Astrocyte of the spinal cord (primary cell): ENCODE measurements around the gene KAZN.

Experiments
- DNase-seq: peaks from one replicate; pipeline ENCODE4 v3.0.0; 2011; ENCODE audit warnings: low read depth, low spot score
- H3K4me3 ChIP-seq: 2 replicates; pipeline ENCODE4 v1.5.1; 2011; ENCODE audit warnings: low read depth, mild to moderate bottlenecking, low read length, moderate library complexity
- in situ Hi-C: cut with HindIII; loops from 2 replicates; pipeline ENCODE4 v1.10.0; 2017; ENCODE audit warnings: low sequenced_read_pairs
- TF ChIP-seq, protein P1 (sequence below): IDR thresholded peaks from 2 replicates; pipeline ENCODE4 v1.5.1; 2012; ENCODE audit warnings: low read depth, mild to moderate bottlenecking, low read length, inconsistent platforms

Gene KAZN

GRCh38 chr1:14820295-14821085 is 222.0 kb downstream of the KAZN start:
- in situ Hi-C loops: no loop called here
- TF ChIP-seq, protein P1, sequence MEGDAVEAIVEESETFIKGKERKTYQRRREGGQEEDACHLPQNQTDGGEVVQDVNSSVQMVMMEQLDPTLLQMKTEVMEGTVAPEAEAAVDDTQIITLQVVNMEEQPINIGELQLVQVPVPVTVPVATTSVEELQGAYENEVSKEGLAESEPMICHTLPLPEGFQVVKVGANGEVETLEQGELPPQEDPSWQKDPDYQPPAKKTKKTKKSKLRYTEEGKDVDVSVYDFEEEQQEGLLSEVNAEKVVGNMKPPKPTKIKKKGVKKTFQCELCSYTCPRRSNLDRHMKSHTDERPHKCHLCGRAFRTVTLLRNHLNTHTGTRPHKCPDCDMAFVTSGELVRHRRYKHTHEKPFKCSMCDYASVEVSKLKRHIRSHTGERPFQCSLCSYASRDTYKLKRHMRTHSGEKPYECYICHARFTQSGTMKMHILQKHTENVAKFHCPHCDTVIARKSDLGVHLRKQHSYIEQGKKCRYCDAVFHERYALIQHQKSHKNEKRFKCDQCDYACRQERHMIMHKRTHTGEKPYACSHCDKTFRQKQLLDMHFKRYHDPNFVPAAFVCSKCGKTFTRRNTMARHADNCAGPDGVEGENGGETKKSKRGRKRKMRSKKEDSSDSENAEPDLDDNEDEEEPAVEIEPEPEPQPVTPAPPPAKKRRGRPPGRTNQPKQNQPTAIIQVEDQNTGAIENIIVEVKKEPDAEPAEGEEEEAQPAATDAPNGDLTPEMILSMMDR: no peak
- no peak for DNase-seq

DNA sequence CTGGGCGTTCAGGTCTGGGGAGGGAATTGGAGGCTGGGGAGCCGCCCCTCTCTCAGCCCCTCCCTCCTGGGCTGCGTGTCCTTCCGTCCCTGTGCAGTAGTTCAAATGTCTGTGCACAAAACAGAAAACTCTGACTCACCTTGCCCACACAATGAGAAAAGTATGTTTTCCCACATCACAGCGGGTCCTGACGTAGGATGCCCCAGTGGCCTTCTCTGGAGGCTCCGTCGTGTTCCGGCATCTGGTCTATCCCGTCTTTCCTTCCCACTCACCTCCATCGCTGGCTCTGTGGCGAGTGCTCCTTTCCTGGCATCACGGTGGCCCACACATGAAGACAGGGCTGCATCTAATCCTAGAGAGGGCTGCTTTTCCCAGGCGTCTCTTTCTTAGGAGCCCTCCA is 224.0 kb downstream of the KAZN start:
- peak; percentile 19 for DNase-seq
- H3K4me3 ChIP-seq: no peak overlapping the region
- TF ChIP-seq, protein P1: no peak
- in situ Hi-C loops: no loop called here

More at GRCh38 chr1:14820295-14821085, 222.0 kb downstream of the KAZN start:
- no peak overlapping the region for H3K4me3 ChIP-seq

- TF ChIP-seq, protein P1: no peak
- no peak overlapping the region for H3K4me3 ChIP-seq
- no peak for DNase-seq
- in situ Hi-C loops: no loop called here
Observed at GRCh38 chr1:14822996-14823395, 224.5 kb downstream of the KAZN start.

DNA sequence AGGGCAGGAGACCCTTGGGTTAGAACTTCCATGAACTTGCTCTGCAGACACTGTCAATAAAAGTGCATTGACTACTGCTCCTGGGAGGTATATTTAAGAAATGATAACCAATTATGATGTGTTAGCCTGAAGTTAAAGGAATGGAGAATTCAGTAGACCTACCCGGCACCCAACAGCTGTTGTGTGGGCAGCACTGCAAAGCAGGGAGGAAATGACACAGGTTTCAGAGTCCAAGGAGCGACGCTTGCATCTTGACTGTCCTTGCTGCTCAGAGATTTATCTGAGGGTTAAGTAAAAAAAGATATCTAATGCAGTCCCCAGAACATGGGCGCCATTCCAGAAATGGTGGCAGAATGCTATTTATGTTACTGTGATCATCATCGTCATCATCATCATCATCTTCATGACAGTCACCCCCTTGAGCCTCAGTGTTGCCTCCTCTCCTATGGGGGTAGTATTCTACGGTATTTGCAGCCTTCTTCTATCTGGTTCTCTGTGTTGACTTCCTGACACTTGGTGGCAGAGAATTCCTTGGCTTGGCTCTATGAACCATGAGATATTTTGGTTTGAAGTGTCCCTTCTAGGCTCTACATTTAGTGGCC is 225.9 kb downstream of the KAZN start:
- H3K4me3 ChIP-seq: no peak overlapping the region
- TF ChIP-seq, protein P1: no peak
- in situ Hi-C loops: no loop called here
- DNase-seq: no peak

GRCh38 chr1:14825396-14825795 is 226.9 kb downstream of the KAZN start:
- DNase-seq: no peak
- TF ChIP-seq, protein P1: no peak
- in situ Hi-C loops: no loop called here
- H3K4me3 ChIP-seq: no peak overlapping the region

GRCh38 chr1:14826172-14826636 is 227.7 kb downstream of the KAZN start:
- TF ChIP-seq, protein P1: no peak
- H3K4me3 ChIP-seq: no peak overlapping the region
- in situ Hi-C loops: no loop called here
- peak; percentile 56 for DNase-seq
